Measurements from ENCODE around the gene CNDP2.

GRCh38 chr18:74509856-74510769 is 13.9 kb downstream of the CNDP2 start:
- TF ChIP-seq CTCF (IDR thresholded peaks at IDR 0.05; ENCODE audit: low read length) (no peak), EZH2 (IDR thresholded peaks at IDR 0.05; ENCODE audit: borderline replicate concordance, low read length) (no peak)

Data from OCI-LY1 (cell line).